GM19035 (cell line): ENCODE data around the gene ABCF2.

Source experiments
- ATAC-seq: cut with Tn5 transposase; IDR thresholded peaks from one replicate; pipeline ENCODE4 v1.9.1; 2021; ENCODE audit not compliant: unreplicated experiment

The ABCF2 gene

GRCh38 chr7:151226560-151226874 is 488 bp downstream of the ABCF2 start:
- ATAC-seq = no peak

- no peak for ATAC-seq
Measured at GRCh38 chr7:151225948-151226510, 976 bp downstream of the ABCF2 start.

GRCh38 chr7:151223728-151224127 is 3.3 kb downstream of the ABCF2 start:
- ATAC-seq = no peak

- ATAC-seq = no peak
Measured at GRCh38 chr7:151218170-151218569, 8.8 kb downstream of the ABCF2 start.

GRCh38 chr7:151215396-151215795 is 11.6 kb downstream of the ABCF2 start:
- ATAC-seq = no peak

GRCh38 chr7:151213826-151214225 is 13.2 kb downstream of the ABCF2 start:
- no peak for ATAC-seq

GRCh38 chr7:151212626-151213025 is 14.4 kb downstream of the ABCF2 start:
- ATAC-seq = no peak

- no peak for ATAC-seq
Measured at GRCh38 chr7:151211155-151211772, 15.7 kb downstream of the ABCF2 start.

GRCh38 chr7:151210087-151210854 is 16.7 kb downstream of the ABCF2 start, which contains the start of gene H2BK1:
TSS of gene H2BK1 (minus strand) at chr7:151210488. CDS start at chr7:151210318, 170 bp downstream.
- no peak for ATAC-seq

GRCh38 chr7:151209588-151209987 is 17.4 kb downstream of the ABCF2 start:
- no peak for ATAC-seq

- no peak for ATAC-seq
Measured at GRCh38 chr7:151208253-151208862, 18.6 kb downstream of the ABCF2 start.

GRCh38 chr7:151207804-151208203 is 19.2 kb downstream of the ABCF2 start:
- ATAC-seq = no peak

GRCh38 chr7:151207315-151207714 is 19.7 kb downstream of the ABCF2 start:
- no peak for ATAC-seq

GRCh38 chr7:151206914-151207313 is 20.1 kb downstream of the ABCF2 start:
- no peak for ATAC-seq

GRCh38 chr7:151205730-151206129 is 21.3 kb downstream of the ABCF2 start:
- no peak for ATAC-seq

- ATAC-seq = no peak
Measured at GRCh38 chr7:151204383-151205032, 22.5 kb downstream of the ABCF2 start.

GRCh38 chr7:151202836-151203235 is 24.2 kb downstream of the ABCF2 start:
- ATAC-seq = no peak

GRCh38 chr7:151201751-151202150 is 25.3 kb downstream of the ABCF2 start:
- no peak for ATAC-seq

GRCh38 chr7:151201344-151201743 is 25.7 kb downstream of the ABCF2 start:
- no peak for ATAC-seq

GRCh38 chr7:151198945-151199848 is 27.8 kb downstream of the ABCF2 start:
- ATAC-seq = no peak
